ENCODE data around the gene SETD2.
"Not testable (repeated sequence)": the region's sequence is repeated elsewhere in the genome, so short reads cannot be mapped to it uniquely, and the experiment has no call there.

Gene SETD2

DNA sequence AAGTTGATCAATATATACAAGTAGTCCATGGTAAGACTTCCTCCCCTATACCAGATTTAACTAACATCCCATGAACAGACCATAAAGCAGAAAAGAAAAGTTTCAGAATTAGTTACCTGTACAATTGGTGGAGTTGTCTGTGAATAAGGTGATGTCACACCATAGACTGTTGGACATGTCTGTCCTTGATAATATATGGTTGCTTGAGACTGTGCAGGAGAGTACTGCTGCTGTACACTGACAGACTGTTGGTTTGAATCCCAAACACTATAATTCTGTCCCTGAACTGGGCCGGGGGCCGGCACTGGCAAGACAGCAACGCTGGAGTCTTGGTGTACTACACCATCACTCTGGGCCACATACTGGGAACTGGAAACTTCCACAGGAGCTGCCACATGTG lies 107.2 kb downstream of the SETD2 start:
- TF ChIP-seq, protein P1, sequence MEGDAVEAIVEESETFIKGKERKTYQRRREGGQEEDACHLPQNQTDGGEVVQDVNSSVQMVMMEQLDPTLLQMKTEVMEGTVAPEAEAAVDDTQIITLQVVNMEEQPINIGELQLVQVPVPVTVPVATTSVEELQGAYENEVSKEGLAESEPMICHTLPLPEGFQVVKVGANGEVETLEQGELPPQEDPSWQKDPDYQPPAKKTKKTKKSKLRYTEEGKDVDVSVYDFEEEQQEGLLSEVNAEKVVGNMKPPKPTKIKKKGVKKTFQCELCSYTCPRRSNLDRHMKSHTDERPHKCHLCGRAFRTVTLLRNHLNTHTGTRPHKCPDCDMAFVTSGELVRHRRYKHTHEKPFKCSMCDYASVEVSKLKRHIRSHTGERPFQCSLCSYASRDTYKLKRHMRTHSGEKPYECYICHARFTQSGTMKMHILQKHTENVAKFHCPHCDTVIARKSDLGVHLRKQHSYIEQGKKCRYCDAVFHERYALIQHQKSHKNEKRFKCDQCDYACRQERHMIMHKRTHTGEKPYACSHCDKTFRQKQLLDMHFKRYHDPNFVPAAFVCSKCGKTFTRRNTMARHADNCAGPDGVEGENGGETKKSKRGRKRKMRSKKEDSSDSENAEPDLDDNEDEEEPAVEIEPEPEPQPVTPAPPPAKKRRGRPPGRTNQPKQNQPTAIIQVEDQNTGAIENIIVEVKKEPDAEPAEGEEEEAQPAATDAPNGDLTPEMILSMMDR (IDR thresholded peaks at IDR 0.05; ENCODE audit: insufficient read depth, low read length, poor library complexity, severe bottlenecking), result no peak
- Histone ChIP-seq H3K4me3 (replicated peaks; ENCODE audit: low read depth, low read length) (no peak overlapping the region), H3K27me3 (replicated peaks; ENCODE audit: control insufficient read depth, insufficient read depth, low read length) (no peaks in the 10 kb centered on the region), H3K36me3 (ENCODE audit: control insufficient read depth, insufficient read depth, low read length) (peaks cover 4% of the 10 kb centered on the region)
- DNase-seq (ENCODE audit: extremely low read depth, insufficient read length), result no peak

DNA sequence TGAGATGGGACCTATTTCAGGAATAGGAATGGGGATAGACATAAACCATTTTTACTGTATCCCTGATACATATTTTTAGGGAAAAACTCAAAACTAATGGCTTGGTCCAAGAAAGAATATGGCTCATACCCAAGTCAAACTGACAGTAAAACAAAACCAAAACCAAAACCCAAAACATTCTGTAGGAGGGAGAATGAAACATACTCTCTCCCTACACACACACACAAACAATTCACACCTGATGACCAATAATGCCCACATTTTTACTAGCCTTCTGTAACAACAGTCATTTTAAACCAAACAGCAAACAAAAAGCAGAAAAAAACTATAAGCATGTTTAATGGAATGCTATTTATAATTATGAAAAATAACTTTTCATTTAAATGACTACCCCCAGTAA lies 109.5 kb downstream of the SETD2 start:
- no peak overlapping the region for H3K4me3 ChIP-seq (replicated peaks; ENCODE audit: low read depth, low read length)
- TF ChIP-seq, protein P1 (IDR thresholded peaks at IDR 0.05; ENCODE audit: insufficient read depth, low read length, poor library complexity, severe bottlenecking), result no peak
- H3K36me3 ChIP-seq (ENCODE audit: control insufficient read depth, insufficient read depth, low read length), result peaks cover 4% of the 10 kb centered on the region
- no peaks in the 10 kb centered on the region for H3K27me3 ChIP-seq (replicated peaks; ENCODE audit: control insufficient read depth, insufficient read depth, low read length)
- DNase-seq (ENCODE audit: extremely low read depth, insufficient read length), result no peak

DNA sequence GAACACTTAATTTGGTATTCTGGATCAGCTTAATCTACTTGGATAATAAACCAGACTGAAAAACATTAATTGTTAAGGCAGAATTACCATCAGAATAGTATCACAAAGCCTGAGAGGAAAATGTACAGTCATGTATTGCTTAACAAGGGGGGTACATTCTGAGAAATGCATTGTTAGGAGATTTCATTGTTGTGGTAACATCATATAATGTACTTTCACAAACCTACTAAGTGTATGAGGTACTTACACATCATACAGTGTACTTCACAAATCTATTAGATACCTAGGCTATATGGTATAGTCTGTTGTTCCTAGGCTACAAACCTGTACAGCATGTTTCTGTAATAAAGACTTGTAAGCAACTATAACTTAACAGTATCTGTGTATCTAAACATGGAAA lies 116.2 kb downstream of the SETD2 start:
- H3K36me3 ChIP-seq (ENCODE audit: control insufficient read depth, insufficient read depth, low read length), result peaks cover 2% of the 10 kb centered on the region; the same call in 1 of the 2 replicates

DNA sequence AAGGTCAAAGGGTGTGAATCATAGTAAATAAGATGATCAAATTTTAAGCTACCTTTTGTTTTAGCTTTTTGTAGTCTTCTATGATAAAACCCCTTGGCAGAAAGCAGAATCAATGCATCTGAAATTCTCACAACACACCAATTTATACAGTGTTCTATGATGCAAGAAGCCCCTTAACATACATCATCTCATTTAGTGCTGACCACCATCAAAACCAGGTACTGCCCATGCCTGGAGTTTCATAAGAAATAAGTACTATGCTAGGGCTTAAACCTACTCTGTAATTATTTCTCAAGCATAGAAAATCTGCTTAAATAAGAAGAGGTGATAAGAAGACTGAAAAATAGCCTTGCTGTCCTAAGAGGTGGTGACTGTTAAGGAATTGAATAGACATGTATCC lies 116.8 kb downstream of the SETD2 start:
- no peaks in the 10 kb centered on the region for H3K27me3 ChIP-seq (replicated peaks; ENCODE audit: control insufficient read depth, insufficient read depth, low read length)
- no peak overlapping the region for H3K4me3 ChIP-seq (replicated peaks; ENCODE audit: low read depth, low read length)
- TF ChIP-seq, protein P1 (IDR thresholded peaks at IDR 0.05; ENCODE audit: insufficient read depth, low read length, poor library complexity, severe bottlenecking), result no peak
- DNase-seq (ENCODE audit: extremely low read depth, insufficient read length), result no peak
- H3K36me3 ChIP-seq (ENCODE audit: control insufficient read depth, insufficient read depth, low read length), result peaks cover 2% of the 10 kb centered on the region; the same call in 1 of the 2 replicates

More for the DNA sequence above, 116.2 kb downstream of the SETD2 start:
- TF ChIP-seq, protein P1 (IDR thresholded peaks at IDR 0.05; ENCODE audit: insufficient read depth, low read length, poor library complexity, severe bottlenecking), result no peak
- no peak for DNase-seq (ENCODE audit: extremely low read depth, insufficient read length)
- Histone ChIP-seq H3K4me3 (replicated peaks; ENCODE audit: low read depth, low read length) (no peak overlapping the region), H3K27me3 (replicated peaks; ENCODE audit: control insufficient read depth, insufficient read depth, low read length) (no peaks in the 10 kb centered on the region)

DNA sequence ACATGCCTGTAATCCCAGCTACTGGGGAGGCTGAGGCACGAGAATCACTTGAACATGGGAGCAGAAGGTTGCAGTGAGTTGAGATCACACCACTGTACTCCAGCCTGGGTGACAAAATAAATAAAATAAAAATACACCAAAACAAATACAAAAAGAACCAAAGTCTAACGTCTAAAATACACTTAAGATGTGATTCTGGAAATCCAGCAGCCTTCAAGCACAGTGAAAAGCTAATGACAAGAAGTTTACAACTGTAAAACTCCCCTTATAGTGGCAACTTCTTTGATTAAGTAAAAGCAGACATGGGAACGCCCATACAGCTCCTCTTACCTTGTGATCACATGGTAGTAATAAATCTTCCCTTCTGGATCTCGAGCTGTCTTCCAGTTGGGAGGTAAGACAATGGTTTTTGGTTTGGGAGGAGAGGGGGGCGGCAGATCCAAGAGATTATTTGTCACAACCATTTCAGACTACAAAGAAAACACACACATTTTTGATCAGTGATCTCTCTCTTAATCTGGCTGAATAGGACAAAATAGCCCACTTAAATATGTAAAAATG lies 121.6 kb downstream of the SETD2 start:
- no peak overlapping the region for H3K4me3 ChIP-seq (replicated peaks; ENCODE audit: low read depth, low read length)
- no peaks in the 10 kb centered on the region for H3K27me3 ChIP-seq (replicated peaks; ENCODE audit: control insufficient read depth, insufficient read depth, low read length)
- no peak for DNase-seq (ENCODE audit: extremely low read depth, insufficient read length)
- H3K36me3 ChIP-seq (ENCODE audit: control insufficient read depth, insufficient read depth, low read length), result peaks cover 7% of the 10 kb centered on the region
- TF ChIP-seq, protein P1 (IDR thresholded peaks at IDR 0.05; ENCODE audit: insufficient read depth, low read length, poor library complexity, severe bottlenecking), result no peak

DNA sequence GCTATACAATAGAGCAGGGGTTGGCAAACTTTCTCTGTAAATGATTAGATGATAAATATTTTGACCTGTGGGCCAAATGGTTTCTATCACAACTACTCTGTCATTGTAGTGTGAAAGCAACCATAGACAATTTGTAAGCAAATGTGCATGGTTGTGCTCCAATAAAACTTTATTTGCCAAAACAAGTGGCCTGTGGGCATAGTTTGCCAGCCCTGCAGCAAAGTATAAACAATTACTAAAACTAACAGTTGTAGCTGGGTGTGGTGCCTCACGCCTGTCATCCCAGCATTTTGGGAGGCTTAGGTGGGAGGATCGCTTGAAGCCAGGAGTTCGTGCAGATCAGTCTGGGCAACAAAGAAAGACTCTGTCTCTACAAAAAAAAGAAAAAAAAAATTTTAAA lies 122.8 kb downstream of the SETD2 start:
- DNase-seq (ENCODE audit: extremely low read depth, insufficient read length), result no peak
- Histone ChIP-seq H3K36me3 (ENCODE audit: control insufficient read depth, insufficient read depth, low read length) (peaks cover 9% of the 10 kb centered on the region), H3K27me3 (replicated peaks; ENCODE audit: control insufficient read depth, insufficient read depth, low read length) (no peaks in the 10 kb centered on the region), H3K4me3 (replicated peaks; ENCODE audit: low read depth, low read length) (no peak overlapping the region)
- TF ChIP-seq, protein P1 (IDR thresholded peaks at IDR 0.05; ENCODE audit: insufficient read depth, low read length, poor library complexity, severe bottlenecking), result no peak

DNA sequence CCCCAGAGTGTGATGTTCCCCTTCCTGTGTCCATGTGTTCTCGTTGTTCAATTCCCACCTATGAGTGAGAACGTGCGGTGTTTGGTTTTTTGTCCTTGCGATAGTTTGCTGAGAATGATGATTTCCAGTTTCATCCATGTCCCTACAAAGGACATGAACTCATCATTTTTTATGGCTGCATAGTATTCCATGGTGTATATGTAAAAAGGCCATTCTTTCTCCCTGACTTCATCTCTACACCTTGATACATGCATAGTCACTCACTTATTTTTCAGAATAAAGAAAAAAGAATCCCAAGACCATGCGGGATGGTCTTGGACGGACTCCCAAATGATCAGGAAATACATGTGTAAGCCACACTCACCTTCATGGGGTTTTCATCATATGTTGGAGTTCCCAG lies 126.6 kb downstream of the SETD2 start:
- H3K4me3 ChIP-seq (replicated peaks; ENCODE audit: low read depth, low read length); DNase-seq (ENCODE audit: extremely low read depth, insufficient read length); H3K27me3 ChIP-seq (replicated peaks; ENCODE audit: control insufficient read depth, insufficient read depth, low read length): not testable (repeated sequence)
- H3K36me3 ChIP-seq (ENCODE audit: control insufficient read depth, insufficient read depth, low read length), result peaks cover 12% of the 10 kb centered on the region

Data from GM06990 (cell line).